Measurements from ENCODE around the gene SYN1.

GRCh38 chrX:47530049-47530448 is 89.6 kb downstream of the SYN1 start:
- TF ChIP-seq EZH2phosphoT487 (IDR thresholded peaks at IDR 0.05; ENCODE audit: insufficient read depth, low read depth) (no peak), EZH2 (IDR thresholded peaks at IDR 0.05; ENCODE audit: insufficient read depth, poor library complexity, severe bottlenecking) (no peak)

Data from GM23248 (cell line).